Ishikawa (cell line): ENCODE data around the gene LRRC75B.
A peak's percentile ranks its signal among the peaks of the same experiment; 100 is the strongest.
"Not testable (repeated sequence)": the region's sequence is repeated elsewhere in the genome, so short reads cannot be mapped to it uniquely, and the experiment has no call there.

Experiments
- CREB1 ChIP-seq: IDR thresholded peaks from 2 replicates; pipeline ENCODE4 v1.6.1; 2012; ENCODE audit warnings: low read depth
- EGR1 ChIP-seq: IDR thresholded peaks from 2 replicates; pipeline ENCODE4 v1.6.1; 2012
- EP300 ChIP-seq: IDR thresholded peaks from 2 replicates; pipeline ENCODE4 v1.6.1; 2012; ENCODE audit warnings: borderline replicate concordance
- FOXM1 ChIP-seq: IDR thresholded peaks from 2 replicates; pipeline ENCODE4 v1.6.1; 2012; ENCODE audit warnings: low read depth, borderline replicate concordance
- NFIC ChIP-seq: IDR thresholded peaks from 2 replicates; pipeline ENCODE4 v1.6.1; 2012
- RAD21 ChIP-seq: IDR thresholded peaks from 2 replicates; pipeline ENCODE4 v1.6.1; 2012; ENCODE audit warnings: low read depth
- TAF1 ChIP-seq: IDR thresholded peaks from 2 replicates; pipeline ENCODE4 v1.6.1; 2012; ENCODE audit warnings: low read depth, mild to moderate bottlenecking
- TEAD4 ChIP-seq: IDR thresholded peaks from 2 replicates; pipeline ENCODE4 v1.6.1; 2012
- YY1 ChIP-seq: IDR thresholded peaks from 2 replicates; pipeline ENCODE4 v1.6.1; 2012; ENCODE audit warnings: low read depth
- TF ChIP-seq, protein P1 (sequence below): IDR thresholded peaks from 2 replicates; pipeline ENCODE4 v1.6.1; 2012
- TF ChIP-seq, protein P2 (sequence below): IDR thresholded peaks from 2 replicates; pipeline ENCODE4 v1.6.1; 2012; ENCODE audit warnings: low read depth, mild to moderate bottlenecking

DNA sequence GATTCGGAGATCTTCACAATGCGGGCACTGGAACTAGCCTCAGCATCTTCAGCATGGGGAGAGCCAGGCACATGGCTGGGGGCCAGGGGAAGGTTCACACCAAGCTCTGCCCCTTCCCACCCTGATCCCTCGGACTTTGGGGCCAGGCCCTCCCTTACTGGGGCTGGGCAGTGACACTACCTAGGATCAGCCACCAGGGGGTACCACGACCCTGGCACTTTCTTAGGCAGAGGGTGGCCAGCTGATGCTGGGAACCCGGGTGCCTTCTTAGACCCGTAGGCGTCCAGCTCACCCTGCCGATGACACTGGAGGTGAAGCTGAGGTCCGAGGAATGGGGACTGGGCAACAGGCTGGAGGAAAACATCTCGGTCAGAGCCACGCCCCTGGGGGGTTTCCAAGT, 36.2 kb upstream of the LRRC75B start:
- TF ChIP-seq EP300, FOXM1, TEAD4, YY1, EGR1, CREB1, NFIC, TAF1: not testable (repeated sequence)
- TF ChIP-seq, protein P1, sequence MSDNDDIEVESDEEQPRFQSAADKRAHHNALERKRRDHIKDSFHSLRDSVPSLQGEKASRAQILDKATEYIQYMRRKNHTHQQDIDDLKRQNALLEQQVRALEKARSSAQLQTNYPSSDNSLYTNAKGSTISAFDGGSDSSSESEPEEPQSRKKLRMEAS, result not testable (repeated sequence)
- peak; percentile 33 for TF ChIP-seq RAD21
- TF ChIP-seq, protein P2, sequence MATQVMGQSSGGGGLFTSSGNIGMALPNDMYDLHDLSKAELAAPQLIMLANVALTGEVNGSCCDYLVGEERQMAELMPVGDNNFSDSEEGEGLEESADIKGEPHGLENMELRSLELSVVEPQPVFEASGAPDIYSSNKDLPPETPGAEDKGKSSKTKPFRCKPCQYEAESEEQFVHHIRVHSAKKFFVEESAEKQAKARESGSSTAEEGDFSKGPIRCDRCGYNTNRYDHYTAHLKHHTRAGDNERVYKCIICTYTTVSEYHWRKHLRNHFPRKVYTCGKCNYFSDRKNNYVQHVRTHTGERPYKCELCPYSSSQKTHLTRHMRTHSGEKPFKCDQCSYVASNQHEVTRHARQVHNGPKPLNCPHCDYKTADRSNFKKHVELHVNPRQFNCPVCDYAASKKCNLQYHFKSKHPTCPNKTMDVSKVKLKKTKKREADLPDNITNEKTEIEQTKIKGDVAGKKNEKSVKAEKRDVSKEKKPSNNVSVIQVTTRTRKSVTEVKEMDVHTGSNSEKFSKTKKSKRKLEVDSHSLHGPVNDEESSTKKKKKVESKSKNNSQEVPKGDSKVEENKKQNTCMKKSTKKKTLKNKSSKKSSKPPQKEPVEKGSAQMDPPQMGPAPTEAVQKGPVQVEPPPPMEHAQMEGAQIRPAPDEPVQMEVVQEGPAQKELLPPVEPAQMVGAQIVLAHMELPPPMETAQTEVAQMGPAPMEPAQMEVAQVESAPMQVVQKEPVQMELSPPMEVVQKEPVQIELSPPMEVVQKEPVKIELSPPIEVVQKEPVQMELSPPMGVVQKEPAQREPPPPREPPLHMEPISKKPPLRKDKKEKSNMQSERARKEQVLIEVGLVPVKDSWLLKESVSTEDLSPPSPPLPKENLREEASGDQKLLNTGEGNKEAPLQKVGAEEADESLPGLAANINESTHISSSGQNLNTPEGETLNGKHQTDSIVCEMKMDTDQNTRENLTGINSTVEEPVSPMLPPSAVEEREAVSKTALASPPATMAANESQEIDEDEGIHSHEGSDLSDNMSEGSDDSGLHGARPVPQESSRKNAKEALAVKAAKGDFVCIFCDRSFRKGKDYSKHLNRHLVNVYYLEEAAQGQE, result not testable (repeated sequence)
